Left ventricle myocardium superior (tissue), 1 donor: Measurements from ENCODE around the gene EFTUD2. TPM values are rescaled to one million over a fixed set of nuclear protein-coding genes. Genes with fewer than 3 reads are reported as not detected.
"Not testable (repeated sequence)": the region's sequence is repeated elsewhere in the genome, so short reads cannot be mapped to it uniquely, and the experiment has no call there.

Experiments
- ATAC-seq: fragments of 200-7000 bp; cut with Tn5 transposase; one replicate; pipeline ENCODE4 v1.9.1; 2020; ENCODE audit warnings: mild to moderate bottlenecking, moderate library complexity
- DNase-seq: peaks from one replicate; pipeline ENCODE4 v3.0.0-alpha.2; 2020
- intact Hi-C: fragments of 100-400 bp; cut with micrococcal nuclease; formaldehyde crosslinking; loops from one replicate; pipeline ENCODE4 v1.11.0; 2022
- long read RNA-seq: library from polyadenylated mRNA; unstranded; transcript quantifications from one replicate; pipeline ENCODE4 v2.0.0, GENCODE V29; 2021
- total RNA-seq: library from RNA; stranded (reverse); fragmentation: NEBNext Ultra II Directional; extraction: Animal tissue kit (Norgen Biotek cat#: 25700); gene quantifications from one replicate; pipeline ENCODE4 v1.2.1, GENCODE V29; 2021
- donor health status: DM: no; HTN: yes; CAD: no; lungs with severe emphysema.

Gene EFTUD2
- 54.4 TPM for total RNA-seq
- long read RNA-seq, full-length matches to known transcripts = 71 of 98 reads
- long read RNA-seq, partial matches to known transcripts = 21 of 98 reads
- long read RNA-seq, other reads (novel, unspliced or antisense) = 6 of 98 reads

GRCh38 chr17:44899074-44899782 lies at the start of gene EFTUD2:
EFTUD2 (minus strand) TSS chr17:44899445; CDS start chr17:44894521, 4,924 bp downstream.
- DNase-seq (peak; percentile 95), ATAC-seq (peak; percentile 94)
- intact Hi-C loops = no loop called here

- intact Hi-C loops = no loop called here
- no peak for DNase-seq
- ATAC-seq = no peak
These were observed 49.1 kb upstream of the EFTUD2 start for GRCh38 chr17:44948315-44948795.

GRCh38 chr17:44947461-44948314 lies 48.4 kb upstream of the EFTUD2 start, which contains the start of gene KIF18B:
KIF18B (minus strand) TSS chr17:44947773; CDS start chr17:44936344, 11,429 bp downstream.
- ATAC-seq (peak; percentile 99), DNase-seq (peak; percentile 89)
- intact Hi-C loops = no loop called here

GRCh38 chr17:44945652-44946051 lies 46.4 kb upstream of the EFTUD2 start:
- DNase-seq, intact Hi-C loops, ATAC-seq: not testable (repeated sequence)

- DNase-seq (no peak), ATAC-seq (peak; percentile 17)
- intact Hi-C loops = no loop called here
These were observed 43.2 kb upstream of the EFTUD2 start for GRCh38 chr17:44942456-44942855.

- DNase-seq (no peak), ATAC-seq (no peak)
- intact Hi-C loops = no loop called here
These were observed 42.6 kb upstream of the EFTUD2 start for GRCh38 chr17:44941712-44942331.

- ATAC-seq (no peak), DNase-seq (no peak)
- intact Hi-C loops = no loop called here
These were observed 41.5 kb upstream of the EFTUD2 start for GRCh38 chr17:44940768-44941167.

GRCh38 chr17:44940317-44940716 lies 41.1 kb upstream of the EFTUD2 start:
- ATAC-seq (peak; percentile 32), DNase-seq (no peak)
- intact Hi-C loops = no loop called here

GRCh38 chr17:44935116-44935515 lies 35.9 kb upstream of the EFTUD2 start:
- intact Hi-C loops = no loop called here

GRCh38 chr17:44934745-44935105 lies 35.5 kb upstream of the EFTUD2 start:
- ATAC-seq (no peak), DNase-seq (no peak)
- intact Hi-C loops = no loop called here

More at GRCh38 chr17:44935116-44935515, 35.9 kb upstream of the EFTUD2 start:
- DNase-seq = no peak
- ATAC-seq = no peak

- no peak for ATAC-seq
- intact Hi-C loops = no loop called here
- DNase-seq = no peak
These were observed 34.8 kb upstream of the EFTUD2 start for GRCh38 chr17:44933824-44934744.

GRCh38 chr17:44932787-44933097 lies 33.5 kb upstream of the EFTUD2 start:
- DNase-seq = peak; percentile 51
- intact Hi-C loops = no loop called here
- ATAC-seq = peak; percentile 67

GRCh38 chr17:44932096-44932786 lies 33.0 kb upstream of the EFTUD2 start:
- intact Hi-C loops = no loop called here
- ATAC-seq = peak; percentile 13
- DNase-seq = no peak

GRCh38 chr17:44931376-44931775 lies 32.1 kb upstream of the EFTUD2 start:
- intact Hi-C loops = no loop called here
- ATAC-seq (peak; percentile 36), DNase-seq (no peak)

- DNase-seq (no peak), ATAC-seq (no peak)
- intact Hi-C loops = no loop called here
These were observed 31.4 kb upstream of the EFTUD2 start for GRCh38 chr17:44930667-44931066.

GRCh38 chr17:44928950-44929720 lies 29.9 kb upstream of the EFTUD2 start:
- ATAC-seq = no peak
- intact Hi-C loops = no loop called here
- DNase-seq = no peak

GRCh38 chr17:44928136-44928535 lies 28.9 kb upstream of the EFTUD2 start:
- ATAC-seq = no peak
- intact Hi-C loops = no loop called here
- DNase-seq = no peak
